Nucleus accumbens (tissue), 56 donors: ENCODE measurements around the gene SELENOP.
A peak's percentile ranks its signal among the peaks of the same experiment; 100 is the strongest.
"Not testable (repeated sequence)": the region's sequence is repeated elsewhere in the genome, so short reads cannot be mapped to it uniquely, and the experiment has no call there.

Experiments
- DNase-seq, 56 donors: peaks; one replicate each; lab custom pipeline; 2025; lab: John Stamatoyannopoulos, UW

Gene SELENOP

GRCh38 chr5:42828671-42829070 is 17.0 kb upstream of the SELENOP start:
- DNase-seq: no peak

DNA sequence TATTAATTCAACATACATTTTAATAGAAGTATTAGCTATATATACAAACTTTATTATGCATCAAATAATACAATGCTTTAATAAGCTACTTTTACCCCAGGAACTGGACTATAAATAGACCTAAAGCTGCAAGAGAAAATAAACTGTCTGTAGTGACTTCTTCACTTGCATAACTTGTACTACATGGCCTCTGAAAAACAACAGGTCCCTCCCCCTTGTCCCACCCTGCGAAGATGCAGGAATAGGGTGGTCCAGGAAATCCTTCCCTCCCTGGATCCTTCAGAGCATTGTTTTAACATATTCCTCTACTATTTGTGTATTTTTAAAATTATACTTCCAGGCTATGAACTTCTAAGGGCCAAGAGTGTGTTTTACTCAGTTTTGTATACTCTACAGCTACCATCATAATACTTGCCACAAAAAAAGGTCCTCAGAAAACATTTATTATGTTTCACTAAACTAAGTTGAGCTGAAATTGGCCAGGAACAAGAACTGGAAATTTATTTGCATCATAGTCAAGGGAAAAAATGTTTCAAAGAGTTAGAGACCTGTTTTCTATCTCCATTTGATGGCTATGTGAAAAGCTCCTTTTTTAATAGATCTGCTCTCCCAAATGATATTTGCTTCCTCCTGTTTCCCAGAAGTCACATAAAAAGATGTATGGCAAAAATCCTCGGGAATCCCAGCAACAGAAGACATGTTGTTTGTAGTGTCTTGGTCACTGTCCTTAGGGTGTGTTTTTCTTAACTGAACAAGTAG is 15.2 kb upstream of the SELENOP start:
- no peak for DNase-seq

DNA sequence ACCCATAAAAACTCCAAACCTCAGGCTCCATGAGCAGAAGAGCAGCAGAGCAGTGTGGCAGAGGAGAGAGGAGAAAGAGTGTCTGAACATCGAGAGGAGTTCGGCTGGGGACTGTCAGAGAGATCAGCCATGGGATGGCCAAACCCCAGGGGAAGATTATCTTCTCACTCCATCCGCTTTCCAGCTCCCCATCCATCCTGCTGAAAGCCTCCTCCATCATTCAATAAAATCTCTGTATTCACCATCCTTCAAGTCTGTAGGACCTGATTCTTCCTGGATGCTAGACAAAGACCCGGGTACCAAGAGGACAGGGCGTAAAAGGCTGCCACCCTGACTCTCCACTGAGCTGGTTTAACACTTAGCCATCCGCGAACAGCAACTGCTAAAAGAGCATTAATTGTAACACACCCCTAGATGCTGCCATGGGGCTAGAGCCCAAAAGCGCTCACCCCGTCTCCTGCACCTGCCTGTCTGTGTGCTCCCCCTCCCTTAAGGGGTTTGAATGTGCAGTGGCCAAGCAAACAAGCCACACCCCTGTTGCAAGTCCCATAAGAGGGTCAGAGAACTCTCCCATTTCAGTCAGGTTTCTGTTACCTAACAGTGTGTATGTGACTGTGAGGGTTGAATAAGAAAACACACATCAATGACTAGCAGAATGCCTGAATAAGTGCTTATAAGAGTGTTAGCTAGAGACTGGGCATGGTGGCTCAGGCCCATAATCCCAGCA is 13.9 kb upstream of the SELENOP start:
- DNase-seq: no peak

GRCh38 chr5:42824347-42824976 is 12.8 kb upstream of the SELENOP start:
- no peak for DNase-seq

- no peak for DNase-seq
Measured at GRCh38 chr5:42822548-42822947, 10.9 kb upstream of the SELENOP start.

- no peak for DNase-seq
Measured at GRCh38 chr5:42819745-42820144, 8.1 kb upstream of the SELENOP start.

GRCh38 chr5:42816546-42816945 is 4.9 kb upstream of the SELENOP start:
- DNase-seq: not testable (repeated sequence)

DNA sequence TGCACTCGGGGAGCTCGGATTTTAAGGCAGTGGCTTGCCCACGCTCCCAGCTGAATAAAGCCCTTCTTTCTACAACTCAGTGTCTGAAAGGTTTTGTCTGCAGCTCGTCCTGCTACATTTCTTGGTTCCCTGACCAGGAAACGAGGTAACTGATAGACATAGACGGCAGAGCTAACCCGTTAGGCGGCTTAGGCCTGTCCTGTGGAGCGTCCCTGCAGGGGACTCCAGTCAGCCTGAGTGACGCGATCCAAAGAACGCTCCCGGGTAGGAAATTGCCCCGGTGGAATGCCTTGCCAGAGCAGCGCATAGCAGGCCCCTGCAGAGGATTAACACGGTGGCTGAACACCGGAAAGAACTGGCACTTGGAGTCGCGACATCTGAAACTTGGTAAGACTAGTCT is 1.8 kb upstream of the SELENOP start:
- DNase-seq: peak in 36 of 56 donors; percentile 5 to 49 (median 24)

- DNase-seq: no peak
Measured at GRCh38 chr5:42812620-42813019, 928 bp upstream of the SELENOP start.

DNA sequence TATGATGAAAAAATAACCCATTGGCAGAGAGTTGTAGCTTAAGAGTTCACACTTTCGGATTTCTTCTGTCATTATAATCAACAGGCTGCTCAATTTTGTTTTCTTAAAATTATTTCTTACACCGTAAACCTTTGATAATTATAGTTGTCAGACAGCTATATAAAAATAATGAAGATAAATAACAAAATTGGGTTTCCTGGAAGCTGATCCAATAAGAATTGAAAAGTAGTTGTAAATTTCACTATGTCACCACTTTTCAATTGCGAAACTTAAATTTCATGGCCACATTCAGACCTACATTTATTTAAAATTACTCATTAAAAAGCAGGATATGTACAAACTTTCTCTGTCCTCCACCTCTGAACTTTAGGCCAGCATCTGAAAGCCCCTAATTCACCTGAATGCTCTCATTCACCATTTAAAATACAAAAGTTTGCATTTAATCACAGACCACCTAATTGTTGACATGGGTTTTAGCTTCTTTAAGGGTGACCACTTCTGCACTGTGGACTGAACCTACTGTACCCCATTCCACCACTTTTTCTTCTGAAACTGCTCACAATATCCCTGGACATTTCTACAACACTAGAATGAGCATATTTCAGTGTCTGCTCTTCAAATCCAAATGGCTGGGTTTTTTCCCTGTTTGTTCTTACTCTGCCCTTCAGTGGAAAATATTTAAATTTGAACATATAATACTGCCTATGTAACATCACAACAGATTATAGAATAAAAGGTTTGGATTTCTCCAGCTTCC is 680 bp downstream of the SELENOP start:
- DNase-seq: no peak

GRCh38 chr5:42808888-42809611 is 2.6 kb downstream of the SELENOP start:
- no peak for DNase-seq

DNA sequence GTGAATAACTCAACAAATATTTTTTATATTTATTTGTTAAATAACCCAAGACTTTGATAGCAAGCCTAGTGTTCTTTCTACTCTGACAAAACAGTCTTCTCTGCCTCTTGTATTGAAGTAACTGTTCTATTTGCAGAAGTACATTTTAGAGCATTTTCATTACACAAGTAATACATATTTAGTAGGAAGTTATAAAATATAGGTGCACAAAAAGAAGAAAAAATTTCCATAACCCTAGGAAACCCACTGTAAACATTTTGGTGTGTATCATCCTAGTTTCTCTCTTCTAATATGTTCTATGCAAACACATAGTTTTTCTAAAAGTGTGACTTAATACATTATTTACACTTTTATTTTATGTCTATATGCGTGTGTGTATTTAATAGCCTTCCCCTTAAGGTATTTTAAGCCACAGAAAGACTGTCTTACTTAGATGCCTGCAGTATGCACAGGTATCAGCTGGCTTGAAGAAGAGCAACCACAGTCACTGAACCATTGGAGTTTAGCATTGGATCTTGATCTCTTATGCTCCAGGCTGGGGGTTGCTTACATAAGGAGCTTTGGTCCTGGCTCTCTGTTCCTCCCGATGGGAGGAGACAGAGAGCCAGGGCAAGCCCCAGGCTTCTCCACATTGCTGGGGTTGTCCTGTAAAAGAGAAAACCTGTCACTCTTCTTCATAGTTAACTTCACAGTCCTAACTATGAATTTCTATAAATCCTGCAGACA is 3.8 kb downstream of the SELENOP start:
- DNase-seq: peak in 14 of 56 donors; percentile 1 to 33 (median 13)

DNA sequence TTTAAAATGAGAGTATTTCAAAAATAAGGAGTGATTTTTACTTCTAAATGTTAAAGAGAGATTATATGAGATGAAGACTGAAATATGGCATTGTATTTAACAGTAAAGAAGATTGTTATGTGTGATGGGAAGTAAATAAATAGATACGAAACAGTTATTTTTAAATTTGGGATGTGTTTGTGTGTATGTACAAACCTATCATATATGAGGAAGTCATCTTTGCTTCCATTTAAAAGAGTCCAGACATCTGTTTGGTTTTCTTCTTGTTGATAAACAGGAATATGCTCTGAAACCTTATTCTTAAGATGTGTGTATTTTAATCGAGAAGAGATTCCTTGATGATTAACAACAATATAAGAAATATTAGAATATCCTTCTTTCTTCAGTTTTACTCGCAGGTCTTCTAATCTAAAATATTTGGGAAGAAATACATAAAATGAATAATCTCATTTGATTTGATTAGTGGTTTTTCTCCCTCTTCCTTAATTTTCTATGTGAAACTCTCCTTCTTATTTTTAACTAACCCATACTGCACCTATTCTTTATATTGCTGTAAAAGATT is 4.9 kb downstream of the SELENOP start:
- no peak for DNase-seq

GRCh38 chr5:42806004-42806700 is 5.5 kb downstream of the SELENOP start:
- DNase-seq: no peak

GRCh38 chr5:42804717-42805339 is 6.9 kb downstream of the SELENOP start:
- DNase-seq: no peak

- no peak for DNase-seq
Measured at GRCh38 chr5:42801516-42802166, 10.1 kb downstream of the SELENOP start.

DNA sequence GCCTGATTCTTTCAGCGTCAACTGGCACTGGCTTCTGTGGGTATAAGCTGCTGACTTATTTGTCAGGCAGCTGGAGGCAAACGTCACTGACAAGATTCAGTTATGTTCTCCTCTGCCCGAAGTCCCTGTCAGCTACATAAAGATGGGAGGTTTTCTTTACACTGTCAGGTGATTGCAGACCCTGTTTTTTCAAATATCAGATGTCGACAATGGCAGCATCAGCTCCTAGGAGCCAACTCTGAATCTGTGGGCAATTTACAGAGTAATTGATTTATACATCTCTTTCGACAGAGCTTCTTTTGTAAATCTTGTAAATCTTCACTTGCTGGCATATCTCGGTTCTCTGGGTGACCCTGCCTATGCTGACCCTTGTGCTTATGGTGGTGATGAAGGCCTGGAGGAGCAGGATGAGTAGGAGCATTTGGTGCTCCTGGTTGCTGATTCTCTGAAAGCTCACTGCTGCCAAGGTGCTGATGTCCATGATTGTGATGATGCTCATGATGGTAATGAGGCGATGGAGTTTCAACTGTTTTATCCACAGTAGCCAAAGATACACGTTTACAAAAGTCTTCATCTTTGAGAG is 10.9 kb downstream of the SELENOP start:
- no peak for DNase-seq
